ENCODE results near the gene PROK2. TPM values are rescaled to one million over a fixed set of nuclear protein-coding genes. Genes with fewer than 3 reads are reported as not detected.
A peak's percentile ranks its signal among the peaks of the same experiment; 100 is the strongest.

PROK2 gene
- total RNA-seq, 2 donors from 2014 or later: not detected

DNA sequence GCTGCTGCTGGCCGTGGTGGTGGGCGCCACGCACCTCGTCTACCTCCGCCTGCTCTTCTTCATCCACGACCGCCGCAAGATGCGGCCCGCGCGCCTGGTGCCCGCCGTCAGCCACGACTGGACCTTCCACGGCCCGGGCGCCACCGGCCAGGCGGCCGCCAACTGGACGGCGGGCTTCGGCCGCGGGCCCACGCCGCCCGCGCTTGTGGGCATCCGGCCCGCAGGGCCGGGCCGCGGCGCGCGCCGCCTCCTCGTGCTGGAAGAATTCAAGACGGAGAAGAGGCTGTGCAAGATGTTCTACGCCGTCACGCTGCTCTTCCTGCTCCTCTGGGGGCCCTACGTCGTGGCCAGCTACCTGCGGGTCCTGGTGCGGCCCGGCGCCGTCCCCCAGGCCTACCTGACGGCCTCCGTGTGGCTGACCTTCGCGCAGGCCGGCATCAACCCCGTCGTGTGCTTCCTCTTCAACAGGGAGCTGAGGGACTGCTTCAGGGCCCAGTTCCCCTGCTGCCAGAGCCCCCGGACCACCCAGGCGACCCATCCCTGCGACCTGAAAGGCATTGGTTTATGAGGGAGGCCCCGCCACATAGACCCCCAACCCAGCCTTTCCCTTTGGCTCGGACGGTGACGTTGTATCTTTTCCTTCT, 30.2 kb downstream of the PROK2 start:
- Histone ChIP-seq H3K36me3 (replicated peaks in 1 of 2; ENCODE audit: insufficient read depth in 1 of 2, low read depth in 2 of 2) (no peaks in the 10 kb centered on the region), H3K9me3 (no peaks in the 10 kb centered on the region), H3K4me1 (peaks cover 8% of the 10 kb centered on the region), H3K4me3 (no peak overlapping the region), H3K27ac (no peak overlapping the region), H3K27me3 (no peaks in the 10 kb centered on the region)
- ATAC-seq: no peak
- TF ChIP-seq POLR2A (IDR thresholded peaks at IDR 0.05): no peak
- 28 to 82% methylated on average over 14 to 62 of the region's 65 CpGs for WGBS, 2 donors
- intact Hi-C loops (cut with DNase I): no loop called here
- no peak for DNase-seq

DNA sequence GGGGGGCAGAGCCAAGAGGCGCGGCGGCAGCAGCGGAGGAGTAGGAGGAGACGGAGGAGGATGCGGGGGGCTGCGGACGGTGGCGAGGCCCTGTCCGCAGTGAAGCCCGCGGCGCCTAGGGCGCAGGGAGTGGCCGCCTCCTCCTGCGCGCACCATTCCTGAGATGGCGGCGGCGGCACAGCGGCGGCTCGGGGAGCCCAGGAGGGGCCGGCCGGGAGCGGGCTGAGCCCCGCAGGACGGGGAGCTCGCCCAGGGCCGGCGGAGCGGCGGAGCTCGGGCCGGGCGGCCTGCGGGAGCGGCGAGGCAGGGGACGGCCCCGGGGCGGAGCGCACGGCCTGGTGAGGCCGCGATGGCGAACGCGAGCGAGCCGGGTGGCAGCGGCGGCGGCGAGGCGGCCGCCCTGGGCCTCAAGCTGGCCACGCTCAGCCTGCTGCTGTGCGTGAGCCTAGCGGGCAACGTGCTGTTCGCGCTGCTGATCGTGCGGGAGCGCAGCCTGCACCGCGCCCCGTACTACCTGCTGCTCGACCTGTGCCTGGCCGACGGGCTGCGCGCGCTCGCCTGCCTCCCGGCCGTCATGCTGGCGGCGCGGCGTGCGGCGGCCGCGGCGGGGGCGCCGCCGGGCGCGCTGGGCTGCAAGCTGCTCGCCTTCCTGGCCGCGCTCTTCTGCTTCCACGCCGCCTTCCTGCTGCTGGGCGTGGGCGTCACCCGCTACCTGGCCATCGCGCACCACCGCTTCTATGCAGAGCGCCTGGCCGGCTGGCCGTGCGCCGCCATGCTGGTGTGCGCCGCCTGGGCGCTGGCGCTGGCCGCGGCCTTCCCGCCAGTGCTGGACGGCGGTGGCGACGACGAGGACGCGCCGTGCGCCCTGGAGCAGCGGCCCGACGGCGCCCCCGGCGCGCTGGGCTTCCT, 31.0 kb downstream of the PROK2 start, which contains the start of gene GPR27:
Gene GPR27, plus strand, starts transcription at position 155 of the 909 bp plus-strand sequence. Its CDS starts 195 bp downstream, at position 350.
- no peak for TF ChIP-seq CTCF (IDR thresholded peaks at IDR 0.05)
- TF ChIP-seq POLR2A (IDR thresholded peaks at IDR 0.05): peak in 1 of 3 donors; percentile 12
- no peak within 1 kb of the TSS for H3K4me3 ChIP-seq
- H3K4me1 ChIP-seq: peaks cover 8% of the 10 kb centered on the region
- H3K9me3 ChIP-seq: no peaks in the 10 kb centered on the region
- H3K27me3 ChIP-seq: no peaks in the 10 kb centered on the region
- no peak within 1 kb of the TSS for H3K27ac ChIP-seq
- WGBS, 2 donors: 1 to 2% methylated on average over 22 to 88 of the region's 131 CpGs
- ATAC-seq (peak; percentile 75), DNase-seq (peak; percentile 22 to 36 (median 30))
- intact Hi-C loops (cut with DNase I): no loop called here
- no peaks in the 10 kb centered on the region for H3K36me3 ChIP-seq (replicated peaks in 1 of 2; ENCODE audit: insufficient read depth in 1 of 2, low read depth in 2 of 2)

GRCh38 chr3:71752831-71753700, 31.9 kb downstream of the PROK2 start:
- H3K36me3 ChIP-seq (replicated peaks in 1 of 2; ENCODE audit: insufficient read depth in 1 of 2, low read depth in 2 of 2): no peaks in the 10 kb centered on the region
- peaks cover 8% of the 10 kb centered on the region for H3K4me1 ChIP-seq
- DNase-seq (no peak), ATAC-seq (no peak)
- H3K27ac ChIP-seq: no peak overlapping the region
- 20 to 34% methylated on average over 32 to 49 of the region's 68 CpGs for WGBS, 2 donors
- H3K27me3 ChIP-seq: no peaks in the 10 kb centered on the region
- no peak for TF ChIP-seq CTCF (IDR thresholded peaks at IDR 0.05)
- no peak for TF ChIP-seq POLR2A (IDR thresholded peaks at IDR 0.05)
- H3K4me3 ChIP-seq: no peak overlapping the region
- H3K9me3 ChIP-seq: no peaks in the 10 kb centered on the region
- intact Hi-C loops (cut with DNase I): no loop called here

- Histone ChIP-seq H3K4me3 (no peak overlapping the region), H3K4me1 (peaks cover 8% of the 10 kb centered on the region), H3K36me3 (replicated peaks in 1 of 2; ENCODE audit: insufficient read depth in 1 of 2, low read depth in 2 of 2) (no peaks in the 10 kb centered on the region), H3K9me3 (no peaks in the 10 kb centered on the region), H3K27me3 (no peaks in the 10 kb centered on the region), H3K27ac (no peak overlapping the region)
- no peak for DNase-seq
- TF ChIP-seq CTCF (IDR thresholded peaks at IDR 0.05) (no peak), POLR2A (IDR thresholded peaks at IDR 0.05) (no peak)
- no peak for ATAC-seq
- 90 to 92% methylated on average over 4 of the region's 4 CpGs for WGBS, 2 donors
- intact Hi-C loops (cut with DNase I): no loop called here
Observed at GRCh38 chr3:71751602-71752001, 33.3 kb downstream of the PROK2 start.

Data from body of pancreas (tissue), 4 donors.